Measurements from ENCODE around the gene PLEKHA7.

The PLEKHA7 gene

GRCh38 chr11:16843294-16843693 is 170.9 kb downstream of the PLEKHA7 start:
- Histone ChIP-seq H3K36me3 (ENCODE audit: control insufficient read depth in 1 of 2, insufficient read depth in 2 of 2, low read depth in 1 of 2, low read length in 2 of 2) (peaks cover 0 to 4% of the 10 kb centered on the region in 2 experiments), H2AK5ac (ENCODE audit: low read length, severe bottlenecking) (no peak overlapping the region), H3K27ac (ENCODE audit: low read length, poor library complexity, severe bottlenecking) (no peak overlapping the region), H2BK12ac (ENCODE audit: low read length in 2 of 2) (no peak overlapping the region), H3K27me3 (ENCODE audit: control insufficient read depth in 1 of 2, insufficient read depth in 1 of 2, low read length in 2 of 2) (no peaks in the 10 kb centered on the region), H3K14ac (ENCODE audit: low read length in 2 of 2) (no peak overlapping the region), H2BK15ac (ENCODE audit: low read depth, poor library complexity, severe bottlenecking) (no peak overlapping the region), H3K18ac (ENCODE audit: low read depth in 1 of 2, low read length in 2 of 2) (no peak overlapping the region), H2BK5ac (ENCODE audit: low read depth, low read length, poor library complexity, severe bottlenecking) (no peak overlapping the region), H2AFZ (ENCODE audit: low read depth, low read length) (no peak overlapping the region), H3K4me1 (ENCODE audit: control insufficient read depth, insufficient read depth, low read depth, low read length) (peaks cover 3% of the 10 kb centered on the region), H3K4ac (ENCODE audit: low read depth in 1 of 2, low read length in 2 of 2) (no peak overlapping the region), H3K4me3 (ENCODE audit: insufficient read depth in 1 of 2, low read depth in 1 of 2, low read length in 2 of 2) (no peak overlapping the region), H2BK120ac (ENCODE audit: low read depth, low read length) (no peak overlapping the region), H3K9me3 (ENCODE audit: control insufficient read depth, low read length) (no peaks in the 10 kb centered on the region), H3K23ac (ENCODE audit: low read length in 2 of 2) (no peak overlapping the region), H3K79me1 (replicated peaks; ENCODE audit: low read length, poor library complexity, severe bottlenecking) (no peaks in the 10 kb centered on the region), H3K9ac (ENCODE audit: low read length) (no peak overlapping the region), H4K8ac (ENCODE audit: low read length) (no peak overlapping the region), H4K91ac (ENCODE audit: low read length) (no peak overlapping the region), H3K4me2 (ENCODE audit: low read length, poor library complexity, severe bottlenecking) (no peak overlapping the region)
- DNase-seq: no peak

GRCh38 chr11:16841984-16842383 is 172.2 kb downstream of the PLEKHA7 start:
- Histone ChIP-seq H3K4ac (ENCODE audit: low read depth in 1 of 2, low read length in 2 of 2) (no peak overlapping the region), H3K9ac (ENCODE audit: low read length) (no peak overlapping the region), H4K91ac (ENCODE audit: low read length) (no peak overlapping the region), H3K27ac (ENCODE audit: low read length, poor library complexity, severe bottlenecking) (no peak overlapping the region), H3K79me1 (replicated peaks; ENCODE audit: low read length, poor library complexity, severe bottlenecking) (no peaks in the 10 kb centered on the region), H3K4me1 (ENCODE audit: control insufficient read depth, insufficient read depth, low read depth, low read length) (peaks cover 3% of the 10 kb centered on the region), H2BK5ac (ENCODE audit: low read depth, low read length, poor library complexity, severe bottlenecking) (no peak overlapping the region), H3K18ac (ENCODE audit: low read depth in 1 of 2, low read length in 2 of 2) (no peak overlapping the region), H3K4me2 (ENCODE audit: low read length, poor library complexity, severe bottlenecking) (no peak overlapping the region), H3K27me3 (ENCODE audit: control insufficient read depth in 1 of 2, insufficient read depth in 1 of 2, low read length in 2 of 2) (no peaks in the 10 kb centered on the region), H3K14ac (ENCODE audit: low read length in 2 of 2) (no peak overlapping the region), H4K8ac (ENCODE audit: low read length) (no peak overlapping the region), H3K9me3 (ENCODE audit: control insufficient read depth, low read length) (no peaks in the 10 kb centered on the region), H3K23ac (ENCODE audit: low read length in 2 of 2) (no peak overlapping the region), H3K4me3 (ENCODE audit: insufficient read depth in 1 of 2, low read depth in 1 of 2, low read length in 2 of 2) (no peak overlapping the region), H3K36me3 (ENCODE audit: control insufficient read depth in 1 of 2, insufficient read depth in 2 of 2, low read depth in 1 of 2, low read length in 2 of 2) (peaks cover 0 to 4% of the 10 kb centered on the region in 2 experiments), H2AFZ (ENCODE audit: low read depth, low read length) (no peak overlapping the region), H2BK15ac (ENCODE audit: low read depth, poor library complexity, severe bottlenecking) (no peak overlapping the region), H2BK120ac (ENCODE audit: low read depth, low read length) (no peak overlapping the region), H2AK5ac (ENCODE audit: low read length, severe bottlenecking) (no peak overlapping the region), H2BK12ac (ENCODE audit: low read length in 2 of 2) (no peak overlapping the region)
- DNase-seq: no peak
- WGBS: 89% methylated on average over 4 of the region's 4 CpGs

- no peaks in the 10 kb centered on the region for H3K79me1 ChIP-seq (replicated peaks; ENCODE audit: low read length, poor library complexity, severe bottlenecking)
- H3K4me3 ChIP-seq (ENCODE audit: insufficient read depth in 1 of 2, low read depth in 1 of 2, low read length in 2 of 2): no peak overlapping the region
- no peak overlapping the region for H2BK120ac ChIP-seq (ENCODE audit: low read depth, low read length)
- H3K14ac ChIP-seq (ENCODE audit: low read length in 2 of 2): no peak overlapping the region
- H2BK12ac ChIP-seq (ENCODE audit: low read length in 2 of 2): no peak overlapping the region
- no peak overlapping the region for H3K18ac ChIP-seq (ENCODE audit: low read depth in 1 of 2, low read length in 2 of 2)
- no peak overlapping the region for H2AK5ac ChIP-seq (ENCODE audit: low read length, severe bottlenecking)
- no peak for DNase-seq
- no peaks in the 10 kb centered on the region for H3K27me3 ChIP-seq (ENCODE audit: control insufficient read depth in 1 of 2, insufficient read depth in 1 of 2, low read length in 2 of 2)
- H3K9me3 ChIP-seq (ENCODE audit: control insufficient read depth, low read length): no peaks in the 10 kb centered on the region
- H3K4ac ChIP-seq (ENCODE audit: low read depth in 1 of 2, low read length in 2 of 2): no peak overlapping the region
- H3K36me3 ChIP-seq (ENCODE audit: control insufficient read depth in 1 of 2, insufficient read depth in 2 of 2, low read depth in 1 of 2, low read length in 2 of 2): peaks cover 0 to 4% of the 10 kb centered on the region in 2 experiments
- no peak overlapping the region for H4K8ac ChIP-seq (ENCODE audit: low read length)
- no peak overlapping the region for H2BK5ac ChIP-seq (ENCODE audit: low read depth, low read length, poor library complexity, severe bottlenecking)
- no peak overlapping the region for H3K27ac ChIP-seq (ENCODE audit: low read length, poor library complexity, severe bottlenecking)
- 93% methylated on average over 9 of the region's 9 CpGs for WGBS
- peaks cover 3% of the 10 kb centered on the region for H3K4me1 ChIP-seq (ENCODE audit: control insufficient read depth, insufficient read depth, low read depth, low read length)
- no peak overlapping the region for H4K91ac ChIP-seq (ENCODE audit: low read length)
- H3K9ac ChIP-seq (ENCODE audit: low read length): no peak overlapping the region
- no peak overlapping the region for H2BK15ac ChIP-seq (ENCODE audit: low read depth, poor library complexity, severe bottlenecking)
- H3K4me2 ChIP-seq (ENCODE audit: low read length, poor library complexity, severe bottlenecking): no peak overlapping the region
- no peak overlapping the region for H3K23ac ChIP-seq (ENCODE audit: low read length in 2 of 2)
- no peak overlapping the region for H2AFZ ChIP-seq (ENCODE audit: low read depth, low read length)
Measured at GRCh38 chr11:16841481-16841880, 172.7 kb downstream of the PLEKHA7 start.

- H3K9ac ChIP-seq (ENCODE audit: low read length): no peak overlapping the region
- no peak overlapping the region for H2BK120ac ChIP-seq (ENCODE audit: low read depth, low read length)
- no peak overlapping the region for H2BK15ac ChIP-seq (ENCODE audit: low read depth, poor library complexity, severe bottlenecking)
- no peak overlapping the region for H3K23ac ChIP-seq (ENCODE audit: low read length in 2 of 2)
- no peak overlapping the region for H4K8ac ChIP-seq (ENCODE audit: low read length)
- H2AFZ ChIP-seq (ENCODE audit: low read depth, low read length): no peak overlapping the region
- H2BK5ac ChIP-seq (ENCODE audit: low read depth, low read length, poor library complexity, severe bottlenecking): no peak overlapping the region
- H2AK5ac ChIP-seq (ENCODE audit: low read length, severe bottlenecking): no peak overlapping the region
- no peak overlapping the region for H3K4me3 ChIP-seq (ENCODE audit: insufficient read depth in 1 of 2, low read depth in 1 of 2, low read length in 2 of 2)
- H3K4me1 ChIP-seq (ENCODE audit: control insufficient read depth, insufficient read depth, low read depth, low read length): peaks cover 3% of the 10 kb centered on the region
- no peak overlapping the region for H3K18ac ChIP-seq (ENCODE audit: low read depth in 1 of 2, low read length in 2 of 2)
- no peak overlapping the region for H3K4me2 ChIP-seq (ENCODE audit: low read length, poor library complexity, severe bottlenecking)
- no peaks in the 10 kb centered on the region for H3K79me1 ChIP-seq (replicated peaks; ENCODE audit: low read length, poor library complexity, severe bottlenecking)
- no peak overlapping the region for H3K14ac ChIP-seq (ENCODE audit: low read length in 2 of 2)
- H3K9me3 ChIP-seq (ENCODE audit: control insufficient read depth, low read length): no peaks in the 10 kb centered on the region
- no peak overlapping the region for H2BK12ac ChIP-seq (ENCODE audit: low read length in 2 of 2)
- no peaks in the 10 kb centered on the region for H3K27me3 ChIP-seq (ENCODE audit: control insufficient read depth in 1 of 2, insufficient read depth in 1 of 2, low read length in 2 of 2)
- 100% methylated on average over 1 of the region's 2 CpGs for WGBS
- peaks cover 0 to 4% of the 10 kb centered on the region in 2 experiments for H3K36me3 ChIP-seq (ENCODE audit: control insufficient read depth in 1 of 2, insufficient read depth in 2 of 2, low read depth in 1 of 2, low read length in 2 of 2)
- no peak overlapping the region for H4K91ac ChIP-seq (ENCODE audit: low read length)
- peak overlapping the region; percentile 28 for H3K27ac ChIP-seq (ENCODE audit: low read length, poor library complexity, severe bottlenecking)
- no peak for DNase-seq
- H3K4ac ChIP-seq (ENCODE audit: low read depth in 1 of 2, low read length in 2 of 2): no peak overlapping the region
Measured at GRCh38 chr11:16840951-16841350, 173.3 kb downstream of the PLEKHA7 start.
